ENCODE results near the gene CYTH1.

The CYTH1 gene

DNA sequence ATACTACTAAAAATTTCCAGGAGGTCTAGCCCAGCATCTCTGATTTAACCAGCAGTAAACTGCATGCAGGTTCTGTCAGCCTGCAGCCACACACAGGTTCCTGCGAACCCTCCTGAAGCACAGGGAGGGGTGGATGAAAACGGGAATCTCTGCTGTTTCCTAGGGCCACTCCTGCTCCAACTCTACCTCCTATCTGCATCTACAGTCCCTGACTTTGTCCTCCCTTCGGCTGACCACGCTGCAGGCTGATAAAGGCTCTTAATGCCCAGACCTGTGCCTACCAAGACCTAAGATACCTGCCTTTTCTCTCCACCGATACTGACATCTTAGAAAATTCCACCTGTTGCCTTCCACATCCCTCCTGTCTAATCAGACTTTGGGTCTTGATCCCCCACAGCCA is 50.2 kb downstream of the CYTH1 start:
- DNase-seq, result no peak

DNA sequence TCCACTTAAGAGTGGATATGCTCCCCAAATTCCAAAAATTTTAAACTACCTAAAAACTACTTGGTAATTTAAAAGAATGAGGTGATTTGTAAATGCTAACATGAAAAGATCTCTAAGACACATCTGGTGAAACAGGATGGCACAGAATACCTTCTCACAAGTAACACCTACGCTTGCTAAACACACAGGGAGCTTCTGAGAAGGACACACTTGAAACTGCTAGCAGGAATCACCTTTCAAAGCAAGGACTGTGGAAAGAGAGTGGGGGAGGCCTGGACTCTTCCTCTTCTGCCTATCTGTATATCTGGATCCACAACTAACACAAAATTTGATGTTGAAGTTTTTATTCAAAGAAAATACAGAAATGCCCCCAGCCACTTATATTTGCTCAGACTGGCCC is 52.4 kb downstream of the CYTH1 start:
- no peak for DNase-seq

- DNase-seq, result no peak
These were observed 53.6 kb downstream of the CYTH1 start for GRCh38 chr17:78728495-78728894.

- no peak for DNase-seq
These were observed 54.4 kb downstream of the CYTH1 start for GRCh38 chr17:78727476-78728229.

- DNase-seq, result no peak
These were observed 55.0 kb downstream of the CYTH1 start for GRCh38 chr17:78727057-78727456.

DNA sequence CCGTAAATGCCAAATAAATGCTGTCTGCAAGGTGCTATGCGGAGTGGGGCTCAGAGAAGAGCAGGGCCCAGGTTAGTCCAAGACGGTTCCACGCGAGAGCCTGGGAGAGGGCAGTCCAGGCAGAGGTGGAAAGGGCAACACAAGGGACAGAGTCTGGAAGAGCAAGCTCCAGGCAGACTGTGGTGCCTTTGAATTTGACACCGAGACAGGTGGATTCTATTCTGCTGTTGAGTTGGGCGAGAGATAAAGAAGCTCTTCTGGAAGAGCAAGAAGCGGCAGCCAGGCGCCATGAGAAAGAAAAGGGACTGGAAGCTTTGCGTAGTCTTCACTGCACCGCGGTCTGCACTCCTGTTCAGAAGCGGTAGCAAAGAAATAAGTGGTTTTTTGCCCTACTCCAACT is 55.6 kb downstream of the CYTH1 start:
- no peak for DNase-seq

DNA sequence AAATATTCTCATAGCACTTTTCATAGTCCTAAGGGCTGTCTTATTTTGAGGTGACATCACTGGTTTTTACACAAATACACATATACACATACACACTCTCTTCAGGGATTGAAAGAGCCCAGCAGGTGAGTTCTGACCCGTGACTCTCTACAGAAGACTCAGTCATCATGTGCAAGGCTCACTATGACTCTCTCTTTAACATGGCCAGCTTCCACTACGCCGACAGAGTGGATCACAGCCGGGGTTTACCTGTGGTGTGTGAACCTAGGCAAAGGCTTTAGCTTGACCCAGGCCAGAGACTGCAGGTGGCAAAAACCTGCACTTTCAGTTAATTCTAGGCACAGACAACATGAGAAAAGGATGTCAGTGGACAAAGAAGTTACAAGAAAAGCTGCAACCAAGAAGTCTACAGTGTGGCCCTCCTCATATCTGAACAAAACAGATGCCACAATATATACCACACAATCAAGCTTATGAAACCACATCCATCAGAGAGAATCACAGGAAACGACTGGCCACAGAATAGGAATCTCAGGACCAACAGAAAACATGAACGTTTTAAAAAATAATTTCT is 56.5 kb downstream of the CYTH1 start:
- DNase-seq, result no peak

GRCh38 chr17:78724999-78725398 is 57.1 kb downstream of the CYTH1 start:
- DNase-seq, result no peak

- no peak for DNase-seq
These were observed 57.5 kb downstream of the CYTH1 start for GRCh38 chr17:78724544-78724943.

GRCh38 chr17:78723957-78724356 is 58.1 kb downstream of the CYTH1 start:
- no peak for DNase-seq

DNA sequence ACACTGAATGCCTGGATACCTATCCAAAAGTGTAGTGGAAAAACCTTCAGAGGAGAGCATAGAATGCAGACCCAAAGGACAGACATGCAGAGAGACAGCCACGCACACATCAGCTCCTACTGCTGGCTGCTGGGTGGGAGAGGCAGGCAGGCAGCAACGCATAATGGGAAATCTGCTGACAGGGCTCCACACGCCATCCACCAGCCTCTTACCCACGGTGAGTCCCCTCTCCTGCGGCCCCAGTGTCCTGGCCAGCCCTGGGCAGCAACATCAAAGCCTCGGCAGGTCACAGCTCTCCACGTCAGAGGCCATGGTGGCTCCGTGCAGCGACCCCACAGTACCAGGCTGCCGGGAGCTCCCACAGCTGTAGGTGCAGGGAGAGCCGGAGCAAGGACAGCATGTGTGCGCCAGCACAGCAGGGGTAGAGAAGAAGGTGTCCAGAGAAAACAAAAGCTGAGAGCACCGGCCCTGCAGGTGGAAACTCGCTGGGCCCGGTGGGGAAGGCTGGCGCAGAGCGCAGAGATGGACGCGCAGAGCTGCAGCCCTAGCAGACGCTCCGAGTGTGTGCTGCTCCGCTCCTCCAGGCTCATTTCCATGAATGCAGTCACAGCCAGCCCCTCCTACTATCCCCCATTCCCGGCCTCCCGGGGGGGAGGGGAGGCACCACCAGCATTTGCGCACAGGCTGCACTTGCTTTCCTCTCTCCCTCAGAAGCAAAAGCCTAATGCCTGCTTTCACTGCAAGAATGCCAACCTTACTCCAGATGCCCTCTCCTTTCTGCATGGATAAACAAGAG is 58.9 kb downstream of the CYTH1 start:
- no peak for DNase-seq

GRCh38 chr17:78722246-78722761 is 59.8 kb downstream of the CYTH1 start:
- no peak for DNase-seq

- no peak for DNase-seq
These were observed 62.3 kb downstream of the CYTH1 start for GRCh38 chr17:78719630-78720298.

DNA sequence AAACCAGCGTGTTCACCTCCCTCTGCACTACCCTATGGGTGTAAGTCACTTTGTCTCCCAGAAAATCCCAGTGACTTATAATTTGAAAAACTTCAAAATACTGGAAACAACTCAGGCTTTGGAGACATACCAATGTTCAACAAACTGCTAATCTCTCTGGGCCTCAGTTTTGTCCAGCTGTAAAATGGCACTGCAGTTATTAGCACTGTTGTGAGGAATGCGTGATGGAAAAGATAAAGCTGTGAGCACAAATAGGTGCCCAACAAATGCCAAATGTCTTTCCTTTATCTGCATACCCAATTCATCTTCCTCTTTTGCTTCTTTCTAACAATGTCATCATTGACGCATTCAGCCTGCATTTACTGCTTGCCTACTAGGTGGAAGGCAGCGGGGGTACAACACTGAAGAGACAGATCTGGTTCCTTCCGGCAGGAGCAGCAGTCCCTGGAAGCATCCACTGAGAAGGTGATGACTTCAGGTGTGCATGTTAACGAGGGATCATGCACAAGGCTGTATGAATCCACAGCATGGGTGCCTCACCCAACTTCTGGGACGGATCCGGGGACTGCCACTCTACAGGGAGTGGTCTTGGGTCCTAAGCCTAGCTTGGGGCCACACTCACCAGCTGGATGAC is 63.4 kb downstream of the CYTH1 start:
- DNase-seq, result no peak

GRCh38 chr17:78717431-78717980 is 64.6 kb downstream of the CYTH1 start:
- DNase-seq, result no peak

- peak; percentile 47 for DNase-seq
These were observed 65.2 kb downstream of the CYTH1 start for GRCh38 chr17:78716814-78717393.

GRCh38 chr17:78716292-78716691 is 65.8 kb downstream of the CYTH1 start:
- no peak for DNase-seq

GRCh38 chr17:78715876-78716275 is 66.2 kb downstream of the CYTH1 start:
- no peak for DNase-seq

DNA sequence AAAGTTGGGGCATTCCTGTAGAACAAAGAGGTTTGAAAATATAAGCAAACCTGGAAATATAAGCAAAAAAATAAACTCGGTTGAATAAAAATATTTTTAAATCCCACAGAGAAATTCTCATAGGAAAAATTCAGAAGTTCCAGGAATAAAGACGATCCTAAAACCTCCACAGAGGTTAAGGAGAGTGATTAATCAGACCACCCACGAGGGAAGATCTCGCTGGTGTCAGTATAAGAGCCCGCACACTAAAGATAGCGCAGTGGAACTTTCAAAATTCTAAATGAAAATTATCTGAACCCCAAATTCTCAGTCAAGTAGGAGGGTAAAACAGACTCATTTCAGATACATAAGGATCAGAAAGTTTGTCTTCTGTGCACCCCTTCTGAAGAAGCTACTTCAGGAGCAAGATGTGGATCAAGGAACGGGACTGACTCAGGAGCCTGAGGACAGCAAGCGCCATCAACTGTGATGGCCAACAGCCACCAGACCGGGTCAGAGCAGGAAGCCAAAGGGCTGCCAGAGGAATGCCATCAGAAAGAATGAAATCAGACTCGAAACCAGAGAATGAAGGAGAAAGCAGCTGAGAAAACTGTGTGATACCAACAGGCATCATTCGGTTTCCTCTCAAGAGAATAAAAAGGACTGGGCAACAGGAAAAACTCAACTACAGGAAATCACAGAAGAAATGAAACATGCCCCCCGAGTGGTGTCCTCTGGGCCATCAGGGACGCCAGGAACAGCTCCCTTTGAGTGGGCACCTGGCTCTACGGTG is 66.9 kb downstream of the CYTH1 start:
- no peak for DNase-seq

- no peak for DNase-seq
These were observed 67.5 kb downstream of the CYTH1 start for GRCh38 chr17:78714534-78714933.

DNA sequence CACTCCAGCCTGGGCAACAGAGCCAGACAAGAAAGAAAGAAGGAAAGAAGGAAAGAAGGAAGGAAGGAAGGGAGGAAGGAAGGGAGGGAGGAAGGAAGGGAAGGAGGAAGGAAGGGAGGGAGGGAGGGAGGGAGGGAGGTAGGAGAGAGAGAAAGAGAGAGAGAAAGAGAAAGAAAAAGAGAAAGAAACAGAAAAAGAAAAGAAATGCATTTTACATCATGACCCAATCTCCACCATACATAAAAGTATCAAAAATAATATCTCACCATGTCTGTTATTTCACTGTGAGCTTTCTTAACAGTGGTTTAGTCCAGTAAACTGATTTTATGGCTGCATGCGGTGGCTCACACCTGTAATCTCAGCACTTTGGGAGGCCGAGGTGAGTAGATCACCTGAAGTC is 70.0 kb downstream of the CYTH1 start:
- no peak for DNase-seq

All from stimulated activated CD4-positive, alpha-beta T cell treated with anti-CD3 and anti-CD28 coated beads, Interleukin-4, amount 100 ng/mL, for 1 hour (primary cell).